Activated T-cell treated with anti-CD3 and anti-CD28 coated beads, Interleukin-2, amount 50 U/mL, for 72 hours (primary cell): ENCODE measurements around the gene DES. TPM values are rescaled to one million over a fixed set of nuclear protein-coding genes. Genes with fewer than 3 reads are reported as not detected.
A peak's percentile ranks its signal among the peaks of the same experiment; 100 is the strongest.

Source experiments
- ATAC-seq, 2 donors: fragments of 150-1000 bp; cut with Tn5 transposase; replicated peaks in 1 of 2; 2 replicates each; pipeline ENCODE4 v1.10.0; 2021; ENCODE audit warnings: moderate library complexity in 2 of 2, mild to moderate bottlenecking in 1 of 2
- DNase-seq, 2 donors: peaks; one replicate each; pipeline ENCODE4 v3.0.0; 2021 to 2022; ENCODE audit warnings: mixed read lengths in 1 of 2
- H3K27ac Mint-ChIP-seq: one replicate; pipeline ENCODE4 v1.8.0; 2022; ENCODE audit warnings: mild to moderate bottlenecking, moderate library complexity, mixed read lengths
- H3K27me3 Mint-ChIP-seq: one replicate; pipeline ENCODE4 v1.8.0; 2022; ENCODE audit warnings: low read depth, mixed read lengths
- H3K36me3 Mint-ChIP-seq, 2 donors: one replicate each; pipeline ENCODE4 v1.8.0; 2022; ENCODE audit warnings: mixed read lengths in 2 of 2, mild to moderate bottlenecking in 1 of 2; ENCODE audit not compliant: insufficient read depth in 2 of 2
- H3K4me1 Mint-ChIP-seq: one replicate; pipeline ENCODE4 v1.8.0; 2022; ENCODE audit warnings: low read depth, mixed read lengths
- H3K4me3 Mint-ChIP-seq, 2 donors: one replicate each; pipeline ENCODE4 v1.8.0; 2022; ENCODE audit warnings: mild to moderate bottlenecking in 2 of 2, mixed read lengths in 2 of 2, moderate library complexity in 2 of 2
- H3K9me3 Mint-ChIP-seq, 2 donors: one replicate each; pipeline ENCODE4 v1.8.0; 2022; ENCODE audit warnings: mixed read lengths in 2 of 2
- total RNA-seq, 2 donors: library from RNA; stranded (reverse); gene quantifications; one replicate each; pipeline ENCODE4 v1.2.3, GENCODE V29; 2022

Gene DES
- total RNA-seq, 2 donors from 2014 or later = 0.10 TPM; not detected in 1

DNA sequence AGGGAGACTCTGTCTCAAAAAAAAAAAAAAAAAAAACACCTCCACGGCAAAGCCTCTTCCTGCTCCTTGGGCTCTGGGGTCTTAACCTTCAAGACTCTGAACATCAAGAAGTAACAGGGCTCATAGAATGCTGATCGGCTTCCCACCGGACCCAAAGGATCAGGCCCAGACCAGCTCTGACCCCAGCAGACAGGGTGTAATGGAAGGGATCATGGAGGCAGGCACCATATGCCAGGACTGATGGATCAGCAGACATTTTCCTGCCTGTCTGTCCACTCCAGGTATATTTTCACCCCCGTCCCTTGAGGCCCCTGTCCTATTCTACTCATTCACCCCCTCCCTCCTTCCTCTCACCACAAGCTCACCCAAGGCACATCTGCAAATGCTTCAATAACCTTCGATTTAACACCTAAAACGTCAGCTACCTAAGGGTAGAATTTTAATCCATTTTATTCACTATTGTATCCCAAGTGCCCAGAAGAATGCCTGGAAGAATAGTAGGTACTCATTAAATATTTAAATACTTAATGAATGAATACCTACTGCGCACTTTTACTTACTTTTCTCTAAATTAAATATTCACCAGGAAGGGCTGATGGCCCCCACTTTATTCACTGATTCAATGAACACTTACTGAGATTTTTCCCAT, 11.9 kb downstream of the DES start:
- DNase-seq (no peak), ATAC-seq (no peak)
- Mint-ChIP-seq H3K27ac (no peak overlapping the region), H3K36me3 (no peaks in the 10 kb centered on the region), H3K27me3 (peaks cover 11% of the 10 kb centered on the region), H3K9me3 (no peaks in the 10 kb centered on the region), H3K4me1 (no peaks in the 10 kb centered on the region), H3K4me3 (no peak overlapping the region)

- Mint-ChIP-seq H3K9me3 (no peaks in the 10 kb centered on the region), H3K27me3 (peaks cover 11% of the 10 kb centered on the region), H3K4me3 (no peak overlapping the region), H3K36me3 (no peaks in the 10 kb centered on the region), H3K4me1 (no peaks in the 10 kb centered on the region), H3K27ac (no peak overlapping the region)
- ATAC-seq (peak in 1 of 2 donors; percentile 58), DNase-seq (no peak)
These were observed 12.7 kb downstream of the DES start for GRCh38 chr2:219430633-219431615.

- Mint-ChIP-seq H3K4me3 (no peak overlapping the region), H3K36me3 (no peaks in the 10 kb centered on the region), H3K27me3 (peaks cover 6% of the 10 kb centered on the region), H3K4me1 (no peaks in the 10 kb centered on the region), H3K9me3 (no peaks in the 10 kb centered on the region), H3K27ac (no peak overlapping the region)
- DNase-seq (peak; percentile 44 to 56), ATAC-seq (peak; percentile 51 to 58)
These were observed 15.7 kb downstream of the DES start for GRCh38 chr2:219433666-219434467.

DNA sequence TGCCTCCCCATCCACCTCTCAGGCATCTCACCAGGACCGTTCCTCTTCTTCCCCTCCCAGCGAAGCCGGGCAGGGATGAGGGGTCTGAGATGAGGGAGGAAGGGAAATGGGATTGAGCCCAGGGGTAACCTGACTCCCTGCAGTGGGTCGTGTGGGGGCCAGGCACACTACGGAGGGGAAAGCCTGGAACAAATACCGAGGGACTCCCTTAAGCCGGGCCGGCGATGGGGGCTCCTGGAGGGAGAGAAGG, 16.2 kb downstream of the DES start:
- H3K9me3 Mint-ChIP-seq = no peaks in the 10 kb centered on the region
- no peaks in the 10 kb centered on the region for H3K4me1 Mint-ChIP-seq
- DNase-seq = no peak
- no peak overlapping the region for H3K4me3 Mint-ChIP-seq
- H3K27ac Mint-ChIP-seq = no peak overlapping the region
- no peaks in the 10 kb centered on the region for H3K36me3 Mint-ChIP-seq
- H3K27me3 Mint-ChIP-seq = peaks cover 6% of the 10 kb centered on the region
- no peak for ATAC-seq

DNA sequence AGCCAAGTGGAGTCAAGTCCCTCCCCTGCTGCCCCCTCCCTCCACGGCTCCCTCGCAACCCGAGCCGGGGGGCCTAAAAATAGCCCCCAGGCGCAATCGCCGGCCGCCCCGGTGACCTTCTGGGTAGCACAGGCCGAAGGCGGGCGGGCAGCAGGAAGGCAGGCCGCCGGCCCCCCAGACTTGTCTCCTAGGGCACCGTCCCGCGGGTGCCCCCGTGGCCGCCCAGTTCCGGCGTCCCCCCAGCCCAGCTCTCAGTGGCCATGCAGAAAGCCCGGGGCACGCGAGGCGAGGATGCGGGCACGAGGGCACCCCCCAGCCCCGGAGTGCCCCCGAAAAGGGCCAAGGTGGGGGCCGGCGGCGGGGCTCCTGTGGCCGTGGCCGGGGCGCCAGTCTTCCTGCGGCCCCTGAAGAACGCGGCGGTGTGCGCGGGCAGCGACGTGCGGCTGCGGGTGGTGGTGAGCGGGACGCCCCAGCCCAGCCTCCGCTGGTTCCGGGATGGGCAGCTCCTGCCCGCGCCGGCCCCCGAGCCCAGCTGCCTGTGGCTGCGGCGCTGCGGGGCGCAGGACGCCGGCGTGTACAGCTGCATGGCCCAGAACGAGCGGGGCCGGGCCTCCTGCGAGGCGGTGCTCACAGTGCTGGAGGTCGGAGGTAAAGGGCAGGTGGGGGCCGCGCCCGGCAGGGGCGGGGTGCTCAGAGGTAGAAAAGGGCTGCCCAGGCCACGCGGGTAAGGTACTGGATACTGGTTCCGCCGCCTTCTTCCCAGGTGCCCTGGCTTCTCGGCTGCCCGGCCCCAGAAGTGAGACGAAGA, 16.7 kb downstream of the DES start, which contains the start of gene SPEG:
Gene SPEG (plus strand): TSS at position 126 of the 808 bp plus-strand sequence. CDS start 135 bp downstream, at position 261.
- H3K27ac Mint-ChIP-seq = no peak within 1 kb of the TSS
- DNase-seq (no peak), ATAC-seq (peak; percentile 28 to 35)
- no peaks in the 10 kb centered on the region for H3K4me1 Mint-ChIP-seq
- H3K36me3 Mint-ChIP-seq = no peaks in the 10 kb centered on the region
- H3K27me3 Mint-ChIP-seq = peaks cover 6% of the 10 kb centered on the region
- H3K4me3 Mint-ChIP-seq = no peak within 1 kb of the TSS
- H3K9me3 Mint-ChIP-seq = no peaks in the 10 kb centered on the region

DNA sequence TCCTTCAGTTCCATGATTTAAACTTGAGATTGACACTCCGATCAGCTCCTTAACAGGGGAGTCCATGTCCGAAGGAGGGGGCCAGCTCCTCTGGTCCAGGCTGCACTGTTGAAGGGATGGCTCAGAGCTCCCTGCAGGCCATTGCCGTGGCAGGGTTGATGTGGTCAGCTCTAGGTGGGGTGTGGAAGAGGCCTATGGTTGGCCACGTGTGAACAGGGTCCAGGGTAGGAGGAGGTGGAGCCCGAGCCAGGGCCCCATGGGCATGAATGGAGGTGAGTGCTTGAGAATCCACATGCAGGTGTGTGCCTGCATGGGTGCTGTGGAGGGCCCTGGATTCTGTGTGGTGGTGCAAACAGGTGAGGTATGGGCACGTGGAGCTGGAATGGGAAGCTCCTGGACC, 17.5 kb downstream of the DES start:
- no peak overlapping the region for H3K4me3 Mint-ChIP-seq
- ATAC-seq (no peak), DNase-seq (no peak)
- H3K4me1 Mint-ChIP-seq = peaks cover under 1% of the 10 kb centered on the region
- no peak overlapping the region for H3K27ac Mint-ChIP-seq
- no peaks in the 10 kb centered on the region for H3K36me3 Mint-ChIP-seq
- no peaks in the 10 kb centered on the region for H3K9me3 Mint-ChIP-seq
- peaks cover 8% of the 10 kb centered on the region for H3K27me3 Mint-ChIP-seq

- no peak overlapping the region for H3K4me3 Mint-ChIP-seq
- peaks cover 9% of the 10 kb centered on the region for H3K4me1 Mint-ChIP-seq
- ATAC-seq = no peak
- DNase-seq = no peak
- no peak overlapping the region for H3K27ac Mint-ChIP-seq
- no peaks in the 10 kb centered on the region for H3K36me3 Mint-ChIP-seq
- no peaks in the 10 kb centered on the region for H3K9me3 Mint-ChIP-seq
- H3K27me3 Mint-ChIP-seq = peaks cover 16% of the 10 kb centered on the region
These were observed 18.3 kb downstream of the DES start for GRCh38 chr2:219436491-219436890.

GRCh38 chr2:219437141-219437540, 19.0 kb downstream of the DES start:
- ATAC-seq = no peak

DNA sequence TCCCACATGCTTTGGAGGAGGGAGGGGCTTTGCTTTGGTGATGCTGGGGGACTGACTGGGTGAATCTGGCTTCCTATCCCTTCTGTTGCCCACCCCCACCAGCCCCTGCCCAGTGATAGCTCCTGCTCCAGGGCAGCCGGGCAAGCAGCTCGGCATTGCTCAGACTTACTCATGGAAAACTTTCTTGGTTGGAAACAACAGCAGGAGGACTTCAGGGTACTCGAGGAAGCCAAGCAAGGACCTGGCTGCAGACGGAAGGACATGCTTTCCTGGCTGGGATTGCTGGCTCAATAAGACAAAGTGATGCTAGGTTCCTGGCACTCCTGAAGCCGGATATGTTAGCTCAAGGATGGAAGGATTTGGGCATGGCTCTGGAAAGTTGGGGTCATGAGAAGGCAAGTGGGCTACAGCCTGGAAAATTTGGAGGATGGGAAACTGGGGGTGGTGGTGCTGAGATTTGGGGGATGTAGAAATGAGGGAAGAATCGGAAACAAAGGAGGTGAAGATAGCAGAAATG, 19.6 kb downstream of the DES start:
- H3K4me3 Mint-ChIP-seq = no peak overlapping the region
- no peaks in the 10 kb centered on the region for H3K9me3 Mint-ChIP-seq
- no peaks in the 10 kb centered on the region for H3K36me3 Mint-ChIP-seq
- no peak for ATAC-seq
- peaks cover 21% of the 10 kb centered on the region for H3K27me3 Mint-ChIP-seq
- H3K4me1 Mint-ChIP-seq = peaks cover 10% of the 10 kb centered on the region
- H3K27ac Mint-ChIP-seq = no peak overlapping the region
- no peak for DNase-seq

More at GRCh38 chr2:219437141-219437540, 19.0 kb downstream of the DES start:
- H3K36me3 Mint-ChIP-seq = no peaks in the 10 kb centered on the region
- H3K27me3 Mint-ChIP-seq = peaks cover 17% of the 10 kb centered on the region
- no peak for DNase-seq
- H3K27ac Mint-ChIP-seq = no peak overlapping the region
- no peak overlapping the region for H3K4me3 Mint-ChIP-seq
- peaks cover 10% of the 10 kb centered on the region for H3K4me1 Mint-ChIP-seq
- no peaks in the 10 kb centered on the region for H3K9me3 Mint-ChIP-seq

- Mint-ChIP-seq H3K27ac (no peak overlapping the region), H3K36me3 (no peaks in the 10 kb centered on the region), H3K9me3 (no peaks in the 10 kb centered on the region), H3K27me3 (peaks cover 27% of the 10 kb centered on the region), H3K4me3 (no peak overlapping the region), H3K4me1 (peaks cover 10% of the 10 kb centered on the region)
- ATAC-seq = no peak
- DNase-seq = no peak
These were observed 20.3 kb downstream of the DES start for GRCh38 chr2:219438453-219438852.

- DNase-seq (no peak), ATAC-seq (no peak)
- Mint-ChIP-seq H3K4me3 (no peak overlapping the region), H3K27ac (no peak overlapping the region), H3K9me3 (no peaks in the 10 kb centered on the region), H3K4me1 (peaks cover 10% of the 10 kb centered on the region), H3K36me3 (no peaks in the 10 kb centered on the region), H3K27me3 (peaks cover 20% of the 10 kb centered on the region)
These were observed 21.3 kb downstream of the DES start for GRCh38 chr2:219439506-219439905.
